HG03571 (cell line): Measurements from ENCODE around the gene ZHX3.

Experiments used
- ATAC-seq: cut with Tn5 transposase; IDR thresholded peaks from one replicate; pipeline ENCODE4 v1.9.1; 2021; ENCODE audit not compliant: unreplicated experiment

Gene ZHX3

DNA sequence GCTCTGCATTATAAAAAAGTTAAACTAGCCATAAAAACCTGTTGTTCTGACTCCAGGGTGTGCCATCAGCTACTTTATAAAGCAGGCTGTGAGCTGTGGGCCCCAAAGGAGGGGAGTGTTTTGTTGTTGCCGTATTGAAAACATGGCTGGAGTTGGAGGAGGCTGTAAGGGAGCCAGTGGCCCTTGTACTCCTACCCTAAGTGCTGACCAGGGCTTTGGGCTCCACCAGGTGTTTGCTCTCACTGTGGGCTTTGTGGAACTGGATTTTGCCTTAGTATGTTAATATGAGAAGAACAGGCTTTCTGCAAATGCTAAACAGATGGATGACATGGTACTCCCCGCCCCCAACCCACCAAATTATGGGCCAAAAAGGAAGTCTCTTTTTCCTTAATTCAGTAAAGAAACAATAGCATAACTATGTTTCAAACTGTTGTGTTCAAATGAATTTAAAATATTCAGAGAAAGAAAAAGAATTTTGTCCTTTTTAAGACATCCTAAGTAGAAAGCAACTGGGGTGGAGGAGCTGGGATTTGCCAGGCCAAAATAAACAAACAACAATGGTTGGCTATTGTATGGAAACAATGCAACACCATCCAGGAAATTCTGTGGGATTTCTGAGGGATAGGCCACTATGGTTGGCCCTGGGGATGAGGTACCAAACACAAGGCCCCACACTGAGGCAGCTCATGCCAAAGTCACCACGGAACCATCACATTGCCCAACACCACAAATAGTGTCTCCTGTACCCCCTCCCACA is 116.9 kb downstream of the ZHX3 start:
- ATAC-seq: no peak

GRCh38 chr20:41198443-41198842 is 119.1 kb downstream of the ZHX3 start:
- ATAC-seq: no peak

- no peak for ATAC-seq
Observed at GRCh38 chr20:41196653-41197225, 120.8 kb downstream of the ZHX3 start.

- ATAC-seq: no peak
Observed at GRCh38 chr20:41192575-41192974, 125.0 kb downstream of the ZHX3 start.

- no peak for ATAC-seq
Observed at GRCh38 chr20:41191562-41192500, 125.7 kb downstream of the ZHX3 start.

DNA sequence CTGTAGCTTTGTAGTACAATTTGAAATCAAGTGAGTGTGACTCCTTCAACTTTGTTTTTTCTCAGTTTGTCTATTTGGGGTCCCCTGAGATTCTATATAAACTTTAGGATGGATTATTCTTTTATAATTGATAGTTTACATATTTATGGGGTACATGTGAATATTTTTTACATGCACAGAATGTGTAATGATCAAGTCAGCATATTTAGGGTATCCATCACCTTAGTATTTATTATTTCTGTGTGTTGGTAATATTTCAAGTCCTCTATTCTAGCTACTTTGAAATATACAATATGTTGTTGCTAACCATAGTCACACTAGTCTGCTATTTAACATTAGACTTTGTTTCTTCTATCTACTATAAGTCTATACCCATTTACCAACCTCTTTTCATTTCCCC is 129.9 kb downstream of the ZHX3 start:
- ATAC-seq: no peak

- no peak for ATAC-seq
Observed at GRCh38 chr20:41185013-41185757, 132.3 kb downstream of the ZHX3 start.

GRCh38 chr20:41183831-41184230 is 133.7 kb downstream of the ZHX3 start:
- no peak for ATAC-seq

DNA sequence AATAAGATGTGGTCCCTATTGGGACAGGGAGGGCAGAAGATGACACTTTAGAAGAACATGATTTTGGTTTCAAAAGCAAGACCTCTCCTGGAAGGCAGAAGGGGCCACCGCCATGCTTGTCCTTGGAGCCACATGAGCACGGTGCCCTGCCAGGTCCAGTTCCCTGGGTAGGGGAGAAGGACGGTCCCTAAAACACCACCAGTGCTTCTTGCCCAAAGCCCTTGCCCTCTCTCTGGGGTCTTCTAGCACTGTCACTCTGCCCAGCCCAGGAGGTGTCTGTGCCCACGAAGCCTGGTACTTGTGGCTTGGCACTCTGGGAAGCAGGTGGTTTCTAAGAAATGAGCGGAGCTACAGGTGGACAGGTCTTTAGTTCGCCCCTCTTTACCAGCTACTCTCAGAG is 134.1 kb downstream of the ZHX3 start:
- no peak for ATAC-seq

DNA sequence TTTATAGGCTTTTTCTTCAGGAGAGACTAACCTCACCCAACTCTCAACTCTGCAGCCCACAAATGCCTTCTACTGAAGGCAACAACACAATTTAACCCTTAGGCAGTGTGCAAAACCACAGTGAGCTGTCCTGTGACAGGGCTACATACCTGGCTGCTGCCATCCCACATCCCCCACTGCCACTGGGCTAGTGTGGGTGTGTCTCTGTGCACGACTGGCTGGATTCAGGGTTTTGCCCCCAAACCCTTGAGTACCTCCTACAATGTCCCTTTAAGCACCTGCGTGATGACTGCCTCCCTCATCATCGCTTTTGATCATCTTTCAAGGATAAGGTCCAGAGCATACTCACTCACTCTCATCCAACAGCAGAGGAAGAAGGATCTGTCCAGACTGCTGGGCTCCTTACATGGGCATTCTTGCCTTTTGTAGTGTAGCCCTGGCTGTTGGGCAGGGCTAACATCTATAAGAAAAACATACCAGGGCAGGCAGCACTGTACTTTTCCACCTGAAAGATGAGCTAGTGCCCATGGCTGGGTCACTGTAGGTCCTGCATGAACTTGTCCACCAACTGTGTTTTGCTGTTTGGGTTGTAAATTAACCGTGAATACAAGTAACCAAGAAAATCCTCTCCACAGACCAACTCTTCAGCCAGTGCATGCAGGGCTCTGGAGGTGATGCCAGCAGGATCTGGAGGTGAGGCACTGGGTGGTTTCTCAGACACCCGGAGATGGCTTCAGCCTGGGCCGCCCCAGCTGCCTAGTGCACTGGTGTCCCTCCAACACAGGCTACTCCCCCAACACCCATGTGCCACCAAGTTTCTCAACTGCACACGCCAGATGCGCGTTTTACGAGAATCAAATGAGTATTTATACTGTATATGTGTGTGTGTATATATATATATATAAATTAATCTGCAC is 135.0 kb downstream of the ZHX3 start:
- ATAC-seq: no peak

GRCh38 chr20:41181567-41181966 is 136.0 kb downstream of the ZHX3 start:
- ATAC-seq: no peak

GRCh38 chr20:41180599-41181333 is 136.8 kb downstream of the ZHX3 start:
- ATAC-seq: no peak

- ATAC-seq: no peak
Observed at GRCh38 chr20:41179961-41180360, 137.6 kb downstream of the ZHX3 start.

- ATAC-seq: no peak
Observed at GRCh38 chr20:41178904-41179432, 138.6 kb downstream of the ZHX3 start.

- no peak for ATAC-seq
Observed at GRCh38 chr20:41178495-41178894, 139.0 kb downstream of the ZHX3 start.

DNA sequence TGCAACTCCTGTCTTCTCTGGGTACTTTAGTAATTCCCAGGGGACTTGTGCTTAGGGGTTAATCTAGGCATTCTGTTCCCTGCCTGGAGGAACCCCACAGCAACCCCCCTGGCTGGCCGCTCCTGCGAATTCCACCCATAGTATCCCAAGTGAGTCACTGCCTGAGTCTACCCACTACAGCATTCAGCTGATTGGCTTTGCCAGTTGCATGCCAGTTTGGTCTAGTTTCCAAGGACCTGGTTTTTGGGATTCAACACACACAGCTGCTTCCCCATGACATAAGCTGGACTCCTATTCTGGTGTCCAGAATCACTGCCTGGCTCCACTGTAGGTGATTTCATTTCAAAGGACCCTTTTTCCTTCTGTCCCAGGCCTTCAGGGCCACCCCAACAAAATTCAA is 139.9 kb downstream of the ZHX3 start:
- ATAC-seq: no peak

DNA sequence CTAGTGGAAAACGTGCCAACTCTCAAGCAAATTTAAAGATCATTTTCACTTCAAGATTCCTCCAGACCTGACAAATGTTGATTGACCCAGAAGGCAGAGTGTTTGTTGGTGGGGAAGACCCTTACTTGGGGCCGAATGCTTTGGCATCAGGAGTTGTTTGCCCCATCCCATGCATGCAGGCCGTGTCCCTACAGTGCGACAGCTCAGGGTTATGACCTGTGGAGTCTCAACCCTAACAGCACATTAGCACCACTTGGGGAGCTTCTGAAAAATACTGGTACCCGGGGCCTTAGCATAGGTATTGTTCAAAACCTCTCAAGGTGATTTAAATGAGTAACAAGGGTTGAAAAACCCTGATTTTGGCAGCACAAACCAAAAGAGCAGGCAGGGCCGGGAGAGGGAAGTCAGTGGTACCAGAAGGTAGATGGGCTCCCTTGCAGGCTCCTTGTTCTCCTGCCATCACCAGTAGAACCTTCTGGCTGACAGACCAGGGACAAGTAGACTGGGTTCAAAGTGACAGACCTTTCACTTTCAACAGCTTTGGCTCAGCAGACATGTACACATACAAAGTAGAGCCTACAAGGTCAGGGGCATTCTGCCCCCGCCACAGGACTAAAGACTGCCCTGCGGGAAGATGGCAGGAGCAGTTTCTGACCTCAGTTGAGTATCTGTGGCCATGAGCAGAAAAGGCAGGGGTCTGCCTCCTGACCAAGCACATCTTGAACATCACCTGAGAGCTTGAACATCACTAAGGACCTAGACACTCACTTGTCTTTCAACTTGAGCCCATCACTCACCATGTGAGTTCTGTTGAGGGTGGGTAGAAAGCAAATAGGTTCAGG is 140.6 kb downstream of the ZHX3 start:
- no peak for ATAC-seq

DNA sequence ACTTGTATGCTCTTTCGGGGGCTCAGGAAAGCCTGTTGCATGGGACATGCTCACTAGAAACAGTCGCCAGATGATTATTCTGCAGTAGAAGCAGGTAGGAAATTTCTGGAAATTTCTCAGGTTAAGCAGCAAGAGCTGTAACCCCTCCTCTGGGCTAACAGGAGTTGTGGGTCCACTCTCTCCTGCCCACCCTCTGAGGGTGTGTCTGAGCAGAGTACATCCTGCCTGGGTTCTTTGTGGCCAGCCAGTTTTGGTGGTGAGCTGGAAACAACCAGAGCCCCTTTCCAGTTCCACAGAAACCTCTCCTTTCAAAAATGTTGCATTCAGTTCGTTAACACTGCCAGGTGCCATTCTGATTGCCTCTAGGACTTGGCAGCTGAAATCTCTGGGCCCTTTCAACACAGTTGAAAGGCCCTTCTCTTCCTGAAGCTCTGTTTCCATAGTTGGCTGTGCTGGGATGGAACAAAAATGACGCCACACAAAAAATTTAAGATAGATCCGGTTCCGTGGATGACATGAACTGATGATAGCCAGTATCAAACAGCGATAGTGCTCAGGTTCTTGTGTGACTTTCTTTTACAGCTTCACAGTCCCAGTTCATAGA is 141.7 kb downstream of the ZHX3 start:
- no peak for ATAC-seq
